Measurements from ENCODE around the gene SAXO2.
"Not testable (repeated sequence)": the region's sequence is repeated elsewhere in the genome, so short reads cannot be mapped to it uniquely, and the experiment has no call there.

The SAXO2 gene

GRCh38 chr15:82243644-82244043 is 19.0 kb upstream of the SAXO2 start:
- not testable (repeated sequence) for H3K9me2 ChIP-seq (replicated peaks; ENCODE audit: insufficient read depth, low read length); H3F3A ChIP-seq (ENCODE audit: insufficient read depth); H3K27me3 ChIP-seq (ENCODE audit: low read length); H3K27ac ChIP-seq (ENCODE audit: low read depth, low read length); H3K4me2 ChIP-seq (ENCODE audit: low read depth, low read length, poor library complexity, severe bottlenecking); H3K79me2 ChIP-seq (ENCODE audit: insufficient read depth, low read length); H3K9me3 ChIP-seq (ENCODE audit: insufficient read depth, low read length); H3K9ac ChIP-seq (ENCODE audit: low read length); H2AFZ ChIP-seq (ENCODE audit: low read depth, low read length, severe bottlenecking); H3K4me3 ChIP-seq (ENCODE audit: insufficient read depth, low read length, poor library complexity, severe bottlenecking); H4K20me1 ChIP-seq (ENCODE audit: low read depth, low read length); H3K36me3 ChIP-seq (ENCODE audit: low read length)

GRCh38 chr15:82245956-82246355 is 16.7 kb upstream of the SAXO2 start:
- H3K4me2 ChIP-seq (ENCODE audit: low read depth, low read length, poor library complexity, severe bottlenecking); H3K4me3 ChIP-seq (ENCODE audit: insufficient read depth, low read length, poor library complexity, severe bottlenecking); H3K9me3 ChIP-seq (ENCODE audit: insufficient read depth, low read length); H3K27ac ChIP-seq (ENCODE audit: low read depth, low read length); H4K20me1 ChIP-seq (ENCODE audit: low read depth, low read length); H3K79me2 ChIP-seq (ENCODE audit: insufficient read depth, low read length); H3K27me3 ChIP-seq (ENCODE audit: low read length); H3K9ac ChIP-seq (ENCODE audit: low read length); H3K36me3 ChIP-seq (ENCODE audit: low read length); H3K9me2 ChIP-seq (replicated peaks; ENCODE audit: insufficient read depth, low read length); H3F3A ChIP-seq (ENCODE audit: insufficient read depth); H2AFZ ChIP-seq (ENCODE audit: low read depth, low read length, severe bottlenecking): not testable (repeated sequence)

GRCh38 chr15:82248261-82248660 is 14.4 kb upstream of the SAXO2 start:
- H4K20me1 ChIP-seq (ENCODE audit: low read depth, low read length); H3F3A ChIP-seq (ENCODE audit: insufficient read depth); H3K4me3 ChIP-seq (ENCODE audit: insufficient read depth, low read length, poor library complexity, severe bottlenecking); H3K9me3 ChIP-seq (ENCODE audit: insufficient read depth, low read length); H3K79me2 ChIP-seq (ENCODE audit: insufficient read depth, low read length); H3K27ac ChIP-seq (ENCODE audit: low read depth, low read length); H3K27me3 ChIP-seq (ENCODE audit: low read length); H3K4me2 ChIP-seq (ENCODE audit: low read depth, low read length, poor library complexity, severe bottlenecking); H3K36me3 ChIP-seq (ENCODE audit: low read length); H2AFZ ChIP-seq (ENCODE audit: low read depth, low read length, severe bottlenecking); H3K9me2 ChIP-seq (replicated peaks; ENCODE audit: insufficient read depth, low read length); H3K9ac ChIP-seq (ENCODE audit: low read length): not testable (repeated sequence)

GRCh38 chr15:82261566-82262421 is 824 bp upstream of the SAXO2 start:
- Histone ChIP-seq H3K9ac (ENCODE audit: low read length) (peak overlapping the region; percentile 70), H3K79me2 (ENCODE audit: insufficient read depth, low read length) (peaks cover 30% of the 10 kb centered on the region), H2AFZ (ENCODE audit: low read depth, low read length, severe bottlenecking) (peak overlapping the region; percentile 69), H3K36me3 (ENCODE audit: low read length) (peaks cover 13% of the 10 kb centered on the region; the same call in 1 of the 2 replicates), H3K4me3 (ENCODE audit: insufficient read depth, low read length, poor library complexity, severe bottlenecking) (peak overlapping the region; percentile 83), H3K27ac (ENCODE audit: low read depth, low read length) (peak overlapping the region; percentile 55), H3K4me2 (ENCODE audit: low read depth, low read length, poor library complexity, severe bottlenecking) (peak overlapping the region; percentile 81)
- H3K9me3 ChIP-seq (ENCODE audit: insufficient read depth, low read length); H3K27me3 ChIP-seq (ENCODE audit: low read length); H4K20me1 ChIP-seq (ENCODE audit: low read depth, low read length); H3F3A ChIP-seq (ENCODE audit: insufficient read depth); H3K9me2 ChIP-seq (replicated peaks; ENCODE audit: insufficient read depth, low read length): not testable (repeated sequence)

- H3K4me3 ChIP-seq (ENCODE audit: insufficient read depth, low read length, poor library complexity, severe bottlenecking), result peak overlapping the region; percentile 83
- H3K79me2 ChIP-seq (ENCODE audit: insufficient read depth, low read length), result peaks cover 30% of the 10 kb centered on the region
- H3K27me3 ChIP-seq (ENCODE audit: low read length), result no peaks in the 10 kb centered on the region
- peaks cover 5% of the 10 kb centered on the region; the same call in 1 of the 2 replicates for H3K36me3 ChIP-seq (ENCODE audit: low read length)
- no peaks in the 10 kb centered on the region for H3F3A ChIP-seq (ENCODE audit: insufficient read depth)
- peak overlapping the region; percentile 70 for H3K9ac ChIP-seq (ENCODE audit: low read length)
- H3K4me2 ChIP-seq (ENCODE audit: low read depth, low read length, poor library complexity, severe bottlenecking), result peak overlapping the region; percentile 81
- no peak for TF ChIP-seq EZH2phosphoT487 (conservative IDR thresholded peaks at IDR 0.05; ENCODE audit: low read length)
- TF ChIP-seq CTCF (IDR thresholded peaks at IDR 0.05; ENCODE audit: insufficient read depth, low read length, poor library complexity, severe bottlenecking), result no peak
- no peaks in the 10 kb centered on the region for H3K9me2 ChIP-seq (replicated peaks; ENCODE audit: insufficient read depth, low read length)
- no peaks in the 10 kb centered on the region for H4K20me1 ChIP-seq (ENCODE audit: low read depth, low read length)
- H3K27ac ChIP-seq (ENCODE audit: low read depth, low read length), result no peak overlapping the region
- H3K9me3 ChIP-seq (ENCODE audit: insufficient read depth, low read length), result no peaks in the 10 kb centered on the region
- H2AFZ ChIP-seq (ENCODE audit: low read depth, low read length, severe bottlenecking), result peak overlapping the region; percentile 69
Measured at GRCh38 chr15:82263350-82263749, 732 bp downstream of the SAXO2 start.

- H3K27ac ChIP-seq (ENCODE audit: low read depth, low read length); H3K4me2 ChIP-seq (ENCODE audit: low read depth, low read length, poor library complexity, severe bottlenecking); H3K9ac ChIP-seq (ENCODE audit: low read length); H3F3A ChIP-seq (ENCODE audit: insufficient read depth); H3K36me3 ChIP-seq (ENCODE audit: low read length); H3K27me3 ChIP-seq (ENCODE audit: low read length); H3K9me2 ChIP-seq (replicated peaks; ENCODE audit: insufficient read depth, low read length); H3K4me3 ChIP-seq (ENCODE audit: insufficient read depth, low read length, poor library complexity, severe bottlenecking); H3K79me2 ChIP-seq (ENCODE audit: insufficient read depth, low read length); H2AFZ ChIP-seq (ENCODE audit: low read depth, low read length, severe bottlenecking); H3K9me3 ChIP-seq (ENCODE audit: insufficient read depth, low read length); H4K20me1 ChIP-seq (ENCODE audit: low read depth, low read length): not testable (repeated sequence)
Measured at GRCh38 chr15:82267137-82267536, 4.5 kb downstream of the SAXO2 start.

GRCh38 chr15:82268454-82268853 is 5.8 kb downstream of the SAXO2 start:
- H3K9ac ChIP-seq (ENCODE audit: low read length); H3K9me2 ChIP-seq (replicated peaks; ENCODE audit: insufficient read depth, low read length); H3F3A ChIP-seq (ENCODE audit: insufficient read depth); H3K9me3 ChIP-seq (ENCODE audit: insufficient read depth, low read length); H2AFZ ChIP-seq (ENCODE audit: low read depth, low read length, severe bottlenecking); H3K79me2 ChIP-seq (ENCODE audit: insufficient read depth, low read length); H3K36me3 ChIP-seq (ENCODE audit: low read length); H3K27ac ChIP-seq (ENCODE audit: low read depth, low read length); H3K27me3 ChIP-seq (ENCODE audit: low read length); H3K4me2 ChIP-seq (ENCODE audit: low read depth, low read length, poor library complexity, severe bottlenecking); H3K4me3 ChIP-seq (ENCODE audit: insufficient read depth, low read length, poor library complexity, severe bottlenecking); H4K20me1 ChIP-seq (ENCODE audit: low read depth, low read length): not testable (repeated sequence)

Data from SU-DHL-6 (cell line).